Measurements from ENCODE around the gene MAP3K14.

MAP3K14 gene

DNA sequence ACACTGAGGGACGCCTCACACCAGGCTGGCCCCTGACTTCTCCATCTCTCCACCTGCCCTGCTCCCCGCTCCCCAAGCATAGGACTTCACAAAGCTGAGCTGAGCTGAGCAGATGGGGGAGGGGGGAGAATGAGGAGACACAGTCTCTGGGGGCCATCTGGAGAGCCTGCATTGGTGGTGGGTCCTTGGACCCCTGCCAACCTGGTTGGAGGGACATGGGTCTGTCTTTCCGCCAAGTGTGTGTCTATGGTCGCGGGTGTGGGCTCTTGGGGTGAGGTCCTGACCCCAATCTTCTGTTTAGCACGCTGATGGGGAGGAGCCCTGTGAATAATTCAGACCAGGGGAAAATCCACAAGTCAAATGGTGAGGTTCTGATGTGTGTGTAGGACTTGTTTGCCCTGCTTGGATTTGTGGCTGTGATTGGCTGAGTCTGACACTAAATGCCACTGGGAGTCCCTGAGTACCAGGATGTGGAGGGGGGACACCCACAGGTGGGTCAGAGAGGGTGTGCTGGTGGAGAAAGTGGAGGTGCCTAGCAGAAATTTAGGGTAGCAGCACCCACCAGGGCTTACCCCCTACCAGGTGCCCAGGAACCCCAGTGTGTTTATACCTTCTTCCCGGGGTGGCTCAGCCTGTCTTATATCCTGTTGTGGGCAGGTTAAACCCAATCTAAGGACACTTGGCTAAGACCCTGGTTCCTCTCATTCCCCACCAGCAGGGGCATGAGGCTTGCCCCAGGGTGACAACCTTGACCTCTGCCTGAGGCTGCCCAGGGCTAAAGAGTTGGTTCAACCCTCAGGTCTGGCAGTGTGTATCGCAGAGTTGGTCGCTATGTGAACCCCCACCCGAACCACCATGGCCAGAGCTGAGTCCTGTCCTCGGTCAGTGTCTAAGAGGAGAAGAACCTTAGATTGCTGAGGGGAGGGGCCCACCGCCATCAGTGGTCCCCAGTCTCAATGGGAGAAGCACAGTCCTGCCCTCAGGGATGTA is 93.0 kb downstream of the MAP3K14 start:
- DNase-seq (ENCODE audit: low read depth in 3 of 3), result no peak

DNA sequence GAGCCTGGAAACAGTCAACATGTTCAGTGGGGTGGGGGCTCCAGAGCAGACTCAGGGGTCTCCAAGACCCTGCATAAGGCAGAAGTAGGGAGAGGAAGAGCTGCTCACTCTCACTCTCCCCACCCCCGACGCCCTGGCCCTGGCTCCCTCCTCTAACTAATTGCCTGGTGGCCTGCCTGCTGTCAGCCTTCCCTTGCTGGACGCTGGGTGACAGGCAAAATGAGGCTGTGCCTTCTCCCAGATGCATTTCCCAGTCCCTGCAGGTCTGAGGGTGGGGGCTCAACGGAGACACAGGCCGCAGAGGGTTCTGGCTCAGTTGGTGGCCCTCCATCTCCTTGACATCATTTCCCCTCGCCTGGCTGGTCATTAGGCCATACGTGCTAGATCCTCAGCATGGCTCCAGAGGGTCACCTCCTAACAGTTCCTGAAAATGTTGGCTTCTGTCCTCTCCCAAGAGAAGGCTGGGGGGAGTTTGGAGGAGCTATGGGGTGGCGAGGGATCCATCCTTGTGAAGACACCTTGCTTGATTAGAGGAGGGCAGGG is 93.8 kb downstream of the MAP3K14 start:
- no peak for DNase-seq (ENCODE audit: low read depth in 3 of 3)

DNA sequence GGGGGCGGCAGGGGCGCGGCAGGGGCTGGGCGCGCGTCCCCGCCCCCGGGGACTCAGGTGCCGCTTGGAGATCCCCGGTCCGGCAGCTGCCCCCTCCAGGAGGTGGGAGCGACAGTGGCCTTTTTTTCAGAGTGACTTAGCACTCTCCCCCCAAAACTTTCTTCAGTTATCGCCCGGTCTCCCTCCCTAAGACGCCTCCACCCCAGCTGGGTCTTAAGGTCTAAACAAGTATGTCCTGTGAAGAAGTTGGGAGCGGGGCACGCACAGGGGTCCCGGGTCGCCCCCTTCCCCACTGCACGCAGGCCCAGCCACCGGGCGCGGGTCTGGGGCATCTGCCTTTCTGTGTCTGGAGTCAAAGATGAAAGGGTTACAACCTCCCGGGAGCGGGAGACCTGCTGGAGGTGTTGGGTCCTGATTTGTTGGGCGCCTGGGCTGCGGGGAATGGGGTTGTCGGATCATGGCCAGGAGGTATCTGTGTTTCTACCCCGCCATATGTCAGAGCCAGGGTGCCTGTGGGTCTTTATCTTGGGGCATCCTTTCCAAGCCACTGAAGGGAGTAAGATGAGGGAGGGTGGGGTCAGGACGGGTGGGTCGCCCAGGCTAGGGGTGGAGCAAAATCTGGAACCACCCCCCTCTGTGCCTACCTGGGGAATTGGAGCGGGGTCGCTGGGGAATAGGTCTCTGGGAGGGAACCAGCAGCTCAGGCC is 94.4 kb downstream of the MAP3K14 start:
- no peak for DNase-seq (ENCODE audit: low read depth in 3 of 3)

DNA sequence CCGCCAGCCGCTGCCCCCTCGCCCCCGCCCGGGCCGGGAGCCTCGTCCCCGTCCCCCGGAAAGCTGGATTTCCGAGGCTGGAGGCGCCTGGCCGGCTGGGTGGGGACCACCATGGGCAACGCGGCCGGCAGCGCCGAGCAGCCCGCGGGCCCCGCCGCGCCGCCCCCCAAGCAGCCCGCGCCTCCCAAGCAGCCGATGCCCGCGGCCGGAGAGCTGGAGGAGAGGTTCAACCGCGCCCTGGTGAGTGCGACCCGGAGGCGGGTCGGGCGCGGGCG is 94.9 kb downstream of the MAP3K14 start:
- no peak for DNase-seq (ENCODE audit: low read depth in 3 of 3)

DNA sequence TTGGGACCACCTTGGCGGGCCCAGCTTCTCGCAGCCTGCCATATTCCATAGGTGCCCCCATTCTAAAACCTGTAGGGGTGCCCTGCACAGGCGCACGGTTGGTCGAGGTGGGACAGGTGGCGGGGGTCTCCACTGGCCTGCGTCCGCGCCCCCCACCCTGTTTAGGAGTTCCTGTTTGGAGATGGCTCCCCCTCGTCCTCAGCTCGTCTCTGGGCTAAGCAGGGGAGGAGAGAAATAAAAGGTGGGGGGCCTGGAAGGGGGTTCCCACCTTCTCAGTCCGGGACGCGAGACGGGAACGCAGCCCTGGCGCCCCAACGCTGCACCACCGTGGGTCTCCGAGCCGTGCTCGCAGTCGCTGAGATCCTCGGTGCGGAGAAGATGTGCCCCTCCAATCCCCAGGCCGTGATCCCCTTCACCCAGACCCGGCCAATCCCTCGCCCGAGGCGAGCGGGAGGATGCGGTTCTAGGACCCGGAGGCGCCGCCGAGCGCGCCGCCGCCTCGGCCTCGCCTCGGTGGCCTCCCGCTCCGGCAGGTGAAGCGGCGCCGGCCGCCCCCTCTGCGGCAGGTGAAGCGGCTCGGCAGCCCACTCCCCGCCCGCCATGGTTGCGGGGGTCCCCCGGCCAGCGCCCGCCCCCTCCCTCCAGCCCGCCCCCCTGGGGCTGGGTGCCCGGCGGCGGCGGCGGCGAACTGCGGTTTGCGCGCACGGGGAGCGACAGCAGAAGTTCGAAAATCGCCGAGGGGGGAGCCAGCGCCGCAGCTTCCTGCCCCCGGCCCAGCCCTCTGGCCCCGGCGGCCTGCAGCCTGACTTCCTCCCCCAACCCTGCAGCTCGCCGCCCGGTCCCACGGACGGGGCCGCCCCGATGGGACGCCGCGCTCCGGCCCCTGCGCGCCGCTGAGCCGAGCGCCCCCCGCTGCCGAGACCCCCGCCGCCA is 95.5 kb downstream of the MAP3K14 start, which contains the start of gene FMNL1:
Gene FMNL1, plus strand, starts transcription at position 805 of the 933 bp plus-strand sequence. CDS start 240 bp downstream, outside the sequence.
- no peak for DNase-seq (ENCODE audit: low read depth in 3 of 3)

DNA sequence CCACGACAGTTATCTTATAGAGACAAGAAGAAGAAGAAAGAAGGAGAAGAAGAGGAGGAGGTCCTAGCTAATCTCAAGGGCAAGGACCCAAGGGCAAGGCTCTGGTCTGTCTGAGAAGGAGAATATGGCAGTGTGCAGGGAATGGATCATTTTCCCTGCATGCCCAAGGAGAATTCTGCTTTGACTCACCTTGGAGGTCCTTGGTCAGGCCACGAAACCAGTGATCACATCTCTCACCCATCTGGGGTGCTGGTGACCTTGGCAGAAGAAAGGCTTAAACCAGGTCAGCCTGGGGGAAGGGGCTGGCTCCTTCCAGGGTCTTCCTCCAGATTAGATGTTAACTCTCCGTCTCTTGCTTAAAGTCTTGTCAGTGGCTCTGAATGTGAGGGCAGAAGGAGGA is 96.7 kb downstream of the MAP3K14 start:
- no peak for DNase-seq (ENCODE audit: low read depth in 3 of 3)

DNA sequence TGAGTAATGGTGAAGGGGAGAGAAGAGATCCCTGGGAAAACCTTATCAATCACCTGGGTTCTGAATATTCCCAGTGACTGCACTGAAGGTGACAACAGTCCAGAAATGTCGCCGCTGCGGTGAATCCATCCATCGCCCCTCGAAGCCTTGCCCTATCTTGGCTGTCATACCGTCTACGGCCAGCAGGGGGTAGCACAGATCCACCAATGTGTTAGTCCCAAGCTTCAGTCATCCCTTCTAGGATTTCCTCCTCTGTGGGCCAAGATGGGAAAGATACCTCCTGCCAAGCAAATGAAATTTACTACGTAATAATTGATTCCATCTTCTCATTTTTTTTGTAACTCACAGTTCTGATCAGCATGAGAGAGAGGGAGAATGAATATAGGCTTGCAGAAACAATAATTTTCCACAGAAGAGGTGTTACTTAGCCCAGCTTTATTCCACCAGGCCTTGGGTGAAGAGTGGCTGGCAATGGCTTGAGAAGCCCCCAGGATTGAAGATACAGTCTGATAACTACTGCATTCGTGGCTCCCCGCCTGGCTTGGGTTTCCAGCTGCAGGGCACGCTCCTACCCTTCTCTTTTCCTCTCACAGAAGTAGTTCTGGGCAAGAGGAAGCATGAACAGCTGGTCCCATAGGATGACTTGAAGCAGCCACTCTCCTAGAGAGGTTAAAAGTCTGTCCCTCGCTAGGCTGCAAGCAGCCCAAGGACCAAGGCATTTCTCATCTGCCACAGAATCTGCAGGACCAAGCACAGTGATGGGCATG is 97.7 kb downstream of the MAP3K14 start:
- peak; percentile 71 to 85 (median 80) for DNase-seq (ENCODE audit: low read depth in 3 of 3)
